GM12878 (cell line): Measurements from ENCODE around the gene MYO1E. TPM values are rescaled to one million over a fixed set of nuclear protein-coding genes. Genes with fewer than 3 reads are reported as not detected.

Source experiments
- ATAC-seq: fragments of 200-7000 bp; cut with Tn5 transposase; 3 replicates; pipeline ENCODE4 v1.9.1; 2020; ENCODE audit warnings: mild to moderate bottlenecking, moderate library complexity
- BruUV-seq: library from RNA; stranded (reverse); fragments of 400-500 nt; replicated peaks from 2 replicates; lab custom pipeline; 2021; lab: Mats Ljungman, UMichigan
- CTCF ChIA-PET: fragments of 300-600 bp; sonication (Branson Sonifier 250); formaldehyde crosslinking; extraction: SDS; loops from one replicate; lab custom pipeline; 2021; ENCODE audit warnings: inconsistent platforms; lab: Yijun Ruan, JAX
- POLR2A ChIA-PET: fragments of 350-600 bp; formaldehyde crosslinking; extraction: SDS; loops from one replicate; lab custom pipeline; 2021; ENCODE audit warnings: inconsistent platforms; lab: Charles Lee
- RAD21 ChIA-PET: fragments of 300-600 bp; sonication (Branson Sonifier 250); formaldehyde crosslinking; loops from one replicate; lab custom pipeline; 2023; ENCODE audit warnings: antibody characterized with exemption; ENCODE audit not compliant: unreplicated experiment; lab: Charles Lee
- SMC1A ChIA-PET: fragments of 300-600 bp; sonication (Branson Sonifier 250); formaldehyde crosslinking; loops from one replicate; lab custom pipeline; 2023; ENCODE audit not compliant: unreplicated experiment, uncharacterized antibody; lab: Charles Lee
- DNase-seq: peaks from one replicate; pipeline ENCODE4 v3.0.0-alpha.2; 2011; ENCODE audit warnings: low read depth, low spot score
- FAIRE-seq: peaks from 3 replicates; lab custom pipeline; 2011; peaks lifted over from hg19 to GRCh38; lab: Jason Lieb, UNC
- H2AFZ ChIP-seq: 2 replicates; pipeline ENCODE4 v1.6.0; 2011; ENCODE audit warnings: low read depth, low read length, control low read depth; ENCODE audit not compliant: control insufficient read depth
- H3K27ac ChIP-seq: 2 replicates; pipeline ENCODE4 v1.5.1; 2011; ENCODE audit warnings: control low read depth; ENCODE audit not compliant: control insufficient read depth, insufficient read depth
- H3K27me3 ChIP-seq, 2 experiments: replicated peaks in 1 of 2; 2 replicates each; pipeline versions ENCODE4 v1.6.0 to v1.6.1; 2011; ENCODE audit warnings: low read length in 1 of 2; ENCODE audit not compliant: control insufficient read depth in 2 of 2, insufficient read depth in 2 of 2
- H3K36me3 ChIP-seq, 2 experiments: 2 replicates each; pipeline ENCODE4 v1.5.1; 2011; ENCODE audit warnings: low read length in 1 of 2; ENCODE audit not compliant: control insufficient read depth in 2 of 2, insufficient read depth in 2 of 2
- H3K4me1 ChIP-seq: 2 replicates; pipeline ENCODE4 v1.6.1; 2011; ENCODE audit warnings: mild to moderate bottlenecking, low read length, moderate library complexity, mixed read lengths; ENCODE audit not compliant: control insufficient read depth, insufficient read depth
- H3K4me2 ChIP-seq: 2 replicates; pipeline ENCODE4 v1.6.0; 2011; ENCODE audit warnings: control low read depth; ENCODE audit not compliant: control insufficient read depth, insufficient read depth
- H3K4me3 ChIP-seq: fragments of 200-600 bp; sonication (generic); 2 replicates; pipeline ENCODE4 v1.5.1; 2016
- H3K79me2 ChIP-seq: 2 replicates; pipeline ENCODE4 v1.6.0; 2011; ENCODE audit warnings: low read length; ENCODE audit not compliant: control insufficient read depth, insufficient read depth
- H3K9ac ChIP-seq: 2 replicates; pipeline ENCODE4 v1.8.0; 2011; ENCODE audit warnings: low read length, control low read depth, mixed read lengths; ENCODE audit not compliant: control insufficient read depth, insufficient read depth
- H3K9me3 ChIP-seq: replicated peaks from 3 replicates; pipeline ENCODE4 v1.5.1; 2011; ENCODE audit warnings: mild to moderate bottlenecking, low read length; ENCODE audit not compliant: control insufficient read depth, insufficient read depth
- H4K20me1 ChIP-seq: 2 replicates; pipeline ENCODE4 v1.6.0; 2011; ENCODE audit not compliant: control insufficient read depth, insufficient read depth
- ASH2L ChIP-seq: fragments of 300-600, 200-600 bp; sonication (generic); IDR thresholded peaks from 2 replicates; pipeline ENCODE4 v1.6.1; 2017; ENCODE audit warnings: low read depth, mild to moderate bottlenecking, borderline replicate concordance
- BMI1 ChIP-seq: fragments of 450-650 bp; IDR thresholded peaks from 2 replicates; pipeline ENCODE4 v1.6.1; 2016; ENCODE audit warnings: mild to moderate bottlenecking, moderate library complexity, borderline replicate concordance
- EED ChIP-seq: sonication (generic); IDR thresholded peaks from 2 replicates; pipeline ENCODE4 v1.6.1; 2016; ENCODE audit warnings: antibody characterized with exemption, low read depth
- NFYB ChIP-seq: IDR thresholded peaks from 2 replicates; pipeline ENCODE4 v1.6.1; 2011; ENCODE audit warnings: low read depth, mild to moderate bottlenecking, low read length, improper control_type of control experiment, moderate library complexity; ENCODE audit not compliant: insufficient read depth
- RBBP5 ChIP-seq: fragments of 200-600 bp; sonication (generic); conservative IDR thresholded peaks from 2 replicates; pipeline ENCODE4 v1.6.1; 2016
- ZNF207 ChIP-seq: fragments of 450-650 bp; IDR thresholded peaks from 2 replicates; pipeline ENCODE4 v1.6.1; 2014; ENCODE audit warnings: antibody characterized with exemption, mild to moderate bottlenecking, borderline replicate concordance
- ZNF217 ChIP-seq: fragments of 450-650 bp; IDR thresholded peaks from 2 replicates; pipeline ENCODE4 v1.6.1; 2017; ENCODE audit warnings: antibody characterized with exemption, mild to moderate bottlenecking
- ZNF24 ChIP-seq: fragments of 450-650 bp; IDR thresholded peaks from 2 replicates; pipeline ENCODE4 v1.6.1; 2017; ENCODE audit warnings: antibody characterized with exemption, mild to moderate bottlenecking
- ZSCAN29 ChIP-seq: fragments of 450-650 bp; IDR thresholded peaks from 2 replicates; pipeline ENCODE4 v1.6.1; 2017; ENCODE audit warnings: mild to moderate bottlenecking, moderate library complexity
- WGBS: methylation state at CpG from one replicate; pipeline ENCODE4 v1.1.6; 2016; ENCODE audit warnings: low lambda C conversion rate; ENCODE audit not compliant: insufficient replicate concordance, insufficient coverage; ENCODE audit errors: missing lambda C conversion rate; 5-methylcytosine and 5-hydroxymethylcytosine counted together
- in situ Hi-C: fragments of 300-500 bp; cut with MboI; formaldehyde crosslinking; loops from 9 replicates; pipeline ENCODE4 v1.14.3; 2018; ENCODE audit warnings: mixed read lengths
- intact Hi-C: fragments of 100-400 bp; cut with micrococcal nuclease; formaldehyde crosslinking; loops from one replicate; pipeline ENCODE4 v1.14.2; 2022; ENCODE audit not compliant: unreplicated experiment
- polyA plus RNA-seq, 11 experiments: library from polyadenylated mRNA; depleted of rRNA in 4 of 11; unstranded in 6 of 11; stranded (reverse) in 5 of 11; fragments of >200 nt; fragmentation: Nextera tagmentation in 4 of 11; fragmentation: Illumina TruSeq in 1 of 11; extraction: Ambion mirVana in 4 of 11; extraction: Trizol in 1 of 11; gene quantifications; 1 replicate in 1 of 11; 2 replicates in 10 of 11; pipeline versions ENCODE4 v1.2.1 to v1.2.3, GENCODE V29; 2011 to 2016; ENCODE audit warnings: inconsistent platforms in 2 of 11, missing spikeins in 2 of 11, low read depth in 1 of 11
- total RNA-seq, 4 experiments: library from RNA; depleted of rRNA in 3 of 4; stranded (reverse); fragments of >200 nt in 3 of 4; fragmentation: Illumina TruSeq in 1 of 4; extraction: Trizol in 1 of 4; gene quantifications; 2 replicates each; pipeline versions ENCODE4 v1.2.1 to v1.2.3, GENCODE V29; 2013 to 2021
- TF ChIP-seq, protein P1 (sequence below): fragments of 450-650 bp; IDR thresholded peaks from 2 replicates; pipeline ENCODE4 v1.6.1; 2017; ENCODE audit warnings: mild to moderate bottlenecking, moderate library complexity
- TF ChIP-seq, protein P2 (sequence below): IDR thresholded peaks from 2 replicates; pipeline ENCODE4 v1.6.1; 2012; ENCODE audit warnings: mild to moderate bottlenecking, low read depth, low read length
- TF ChIP-seq, protein P3 (sequence below): IDR thresholded peaks from 2 replicates; pipeline ENCODE4 v1.6.1; 2011; ENCODE audit warnings: borderline replicate concordance, low read depth, mild to moderate bottlenecking, moderate library complexity, low read length; ENCODE audit not compliant: insufficient read depth, poor library complexity, severe bottlenecking

MYO1E gene
- total and polyA plus RNA-seq, 10 of the 15 experiments (the other 5 are each of a cell fraction or from before 2014, with no cell fraction given), result 10.3 to 266 (median 64.9) TPM

DNA sequence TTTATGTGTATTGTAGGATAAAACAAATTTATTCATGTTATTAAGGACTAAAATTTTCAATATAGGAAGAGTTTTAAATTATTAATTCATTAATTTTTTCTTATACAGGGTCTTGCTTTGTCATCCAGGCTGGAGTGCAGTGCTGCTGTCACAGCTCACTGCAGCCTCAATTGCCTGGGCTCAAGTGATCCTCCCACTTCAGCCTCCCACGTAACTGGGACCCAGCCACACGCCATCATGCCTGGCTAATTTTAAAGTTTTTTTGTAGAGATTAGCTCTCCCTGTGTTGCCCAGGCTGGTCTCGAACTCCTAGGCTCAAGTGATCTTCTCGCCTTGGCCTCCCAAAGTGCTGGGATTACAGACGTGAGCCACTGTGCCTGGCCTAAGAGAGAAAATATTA is 253.0 kb downstream of the MYO1E start:
- H3K36me3 ChIP-seq, result peaks cover 22 to 42% of the 10 kb centered on the region in 2 experiments; a peak in 3 of 4 replicates
- intact Hi-C loops (no loop called here), in situ Hi-C loops (no loop called here)
- no peaks in the 10 kb centered on the region for H3K9me3 ChIP-seq
- no peak overlapping the region for H3K9ac ChIP-seq
- POLR2A ChIA-PET, result no interaction called here
- H3K27ac ChIP-seq, result no peak overlapping the region
- no peak overlapping the region for H3K4me2 ChIP-seq
- H4K20me1 ChIP-seq, result no peaks in the 10 kb centered on the region
- no peak overlapping the region for H2AFZ ChIP-seq
- FAIRE-seq (no peak), ATAC-seq (no peak), DNase-seq (no peak)
- 79% methylated on average over 5 of the region's 5 CpGs for WGBS
- CTCF ChIA-PET, result interaction anchor here (1.5 to 1.9 kb wide), 2 partner anchors 13 to 374 kb away, joined by 5 to 7 read pairs; no protein-coding TSS in a partner anchor
- no peaks in the 10 kb centered on the region for H3K4me1 ChIP-seq
- no peak overlapping the region for H3K4me3 ChIP-seq
- RAD21 ChIA-PET, result no interaction called here
- H3K27me3 ChIP-seq, result no peaks in the 10 kb centered on the region
- SMC1A ChIA-PET, result interaction anchor here (0.8 kb wide), 1 partner anchor 187 kb away, joined by 4 read pairs; no protein-coding TSS in a partner anchor
- H3K79me2 ChIP-seq, result no peaks in the 10 kb centered on the region
- BruUV-seq, result no TSS peak
- no peak for TF ChIP-seq ZSCAN29
- no peak for TF ChIP-seq EED
- TF ChIP-seq, protein P1, sequence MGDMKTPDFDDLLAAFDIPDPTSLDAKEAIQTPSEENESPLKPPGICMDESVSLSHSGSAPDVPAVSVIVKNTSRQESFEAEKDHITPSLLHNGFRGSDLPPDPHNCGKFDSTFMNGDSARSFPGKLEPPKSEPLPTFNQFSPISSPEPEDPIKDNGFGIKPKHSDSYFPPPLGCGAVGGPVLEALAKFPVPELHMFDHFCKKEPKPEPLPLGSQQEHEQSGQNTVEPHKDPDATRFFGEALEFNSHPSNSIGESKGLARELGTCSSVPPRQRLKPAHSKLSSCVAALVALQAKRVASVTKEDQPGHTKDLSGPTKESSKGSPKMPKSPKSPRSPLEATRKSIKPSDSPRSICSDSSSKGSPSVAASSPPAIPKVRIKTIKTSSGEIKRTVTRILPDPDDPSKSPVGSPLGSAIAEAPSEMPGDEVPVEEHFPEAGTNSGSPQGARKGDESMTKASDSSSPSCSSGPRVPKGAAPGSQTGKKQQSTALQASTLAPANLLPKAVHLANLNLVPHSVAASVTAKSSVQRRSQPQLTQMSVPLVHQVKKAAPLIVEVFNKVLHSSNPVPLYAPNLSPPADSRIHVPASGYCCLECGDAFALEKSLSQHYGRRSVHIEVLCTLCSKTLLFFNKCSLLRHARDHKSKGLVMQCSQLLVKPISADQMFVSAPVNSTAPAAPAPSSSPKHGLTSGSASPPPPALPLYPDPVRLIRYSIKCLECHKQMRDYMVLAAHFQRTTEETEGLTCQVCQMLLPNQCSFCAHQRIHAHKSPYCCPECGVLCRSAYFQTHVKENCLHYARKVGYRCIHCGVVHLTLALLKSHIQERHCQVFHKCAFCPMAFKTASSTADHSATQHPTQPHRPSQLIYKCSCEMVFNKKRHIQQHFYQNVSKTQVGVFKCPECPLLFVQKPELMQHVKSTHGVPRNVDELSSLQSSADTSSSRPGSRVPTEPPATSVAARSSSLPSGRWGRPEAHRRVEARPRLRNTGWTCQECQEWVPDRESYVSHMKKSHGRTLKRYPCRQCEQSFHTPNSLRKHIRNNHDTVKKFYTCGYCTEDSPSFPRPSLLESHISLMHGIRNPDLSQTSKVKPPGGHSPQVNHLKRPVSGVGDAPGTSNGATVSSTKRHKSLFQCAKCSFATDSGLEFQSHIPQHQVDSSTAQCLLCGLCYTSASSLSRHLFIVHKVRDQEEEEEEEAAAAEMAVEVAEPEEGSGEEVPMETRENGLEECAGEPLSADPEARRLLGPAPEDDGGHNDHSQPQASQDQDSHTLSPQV, result no peak
- TF ChIP-seq, protein P2, sequence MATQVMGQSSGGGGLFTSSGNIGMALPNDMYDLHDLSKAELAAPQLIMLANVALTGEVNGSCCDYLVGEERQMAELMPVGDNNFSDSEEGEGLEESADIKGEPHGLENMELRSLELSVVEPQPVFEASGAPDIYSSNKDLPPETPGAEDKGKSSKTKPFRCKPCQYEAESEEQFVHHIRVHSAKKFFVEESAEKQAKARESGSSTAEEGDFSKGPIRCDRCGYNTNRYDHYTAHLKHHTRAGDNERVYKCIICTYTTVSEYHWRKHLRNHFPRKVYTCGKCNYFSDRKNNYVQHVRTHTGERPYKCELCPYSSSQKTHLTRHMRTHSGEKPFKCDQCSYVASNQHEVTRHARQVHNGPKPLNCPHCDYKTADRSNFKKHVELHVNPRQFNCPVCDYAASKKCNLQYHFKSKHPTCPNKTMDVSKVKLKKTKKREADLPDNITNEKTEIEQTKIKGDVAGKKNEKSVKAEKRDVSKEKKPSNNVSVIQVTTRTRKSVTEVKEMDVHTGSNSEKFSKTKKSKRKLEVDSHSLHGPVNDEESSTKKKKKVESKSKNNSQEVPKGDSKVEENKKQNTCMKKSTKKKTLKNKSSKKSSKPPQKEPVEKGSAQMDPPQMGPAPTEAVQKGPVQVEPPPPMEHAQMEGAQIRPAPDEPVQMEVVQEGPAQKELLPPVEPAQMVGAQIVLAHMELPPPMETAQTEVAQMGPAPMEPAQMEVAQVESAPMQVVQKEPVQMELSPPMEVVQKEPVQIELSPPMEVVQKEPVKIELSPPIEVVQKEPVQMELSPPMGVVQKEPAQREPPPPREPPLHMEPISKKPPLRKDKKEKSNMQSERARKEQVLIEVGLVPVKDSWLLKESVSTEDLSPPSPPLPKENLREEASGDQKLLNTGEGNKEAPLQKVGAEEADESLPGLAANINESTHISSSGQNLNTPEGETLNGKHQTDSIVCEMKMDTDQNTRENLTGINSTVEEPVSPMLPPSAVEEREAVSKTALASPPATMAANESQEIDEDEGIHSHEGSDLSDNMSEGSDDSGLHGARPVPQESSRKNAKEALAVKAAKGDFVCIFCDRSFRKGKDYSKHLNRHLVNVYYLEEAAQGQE, result no peak
- no peak for TF ChIP-seq ASH2L
- TF ChIP-seq NFYB, result no peak
- no peak for TF ChIP-seq RBBP5
- no peak for TF ChIP-seq ZNF24
- no peak for TF ChIP-seq BMI1
- no peak for TF ChIP-seq ZNF207
- TF ChIP-seq, protein P3, sequence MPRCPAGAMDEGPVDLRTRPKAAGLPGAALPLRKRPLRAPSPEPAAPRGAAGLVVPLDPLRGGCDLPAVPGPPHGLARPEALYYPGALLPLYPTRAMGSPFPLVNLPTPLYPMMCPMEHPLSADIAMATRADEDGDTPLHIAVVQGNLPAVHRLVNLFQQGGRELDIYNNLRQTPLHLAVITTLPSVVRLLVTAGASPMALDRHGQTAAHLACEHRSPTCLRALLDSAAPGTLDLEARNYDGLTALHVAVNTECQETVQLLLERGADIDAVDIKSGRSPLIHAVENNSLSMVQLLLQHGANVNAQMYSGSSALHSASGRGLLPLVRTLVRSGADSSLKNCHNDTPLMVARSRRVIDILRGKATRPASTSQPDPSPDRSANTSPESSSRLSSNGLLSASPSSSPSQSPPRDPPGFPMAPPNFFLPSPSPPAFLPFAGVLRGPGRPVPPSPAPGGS, result no peak
- no peak for TF ChIP-seq ZNF217
